Activated T-cell treated with anti-CD3 and anti-CD28 coated beads for 1 hour (primary cell): ENCODE results near the gene IRF5.

Experiments used
- DNase-seq: peaks from one replicate; pipeline ENCODE4 v3.0.0-alpha.2; 2020; ENCODE audit warnings: low read depth

IRF5 gene, protein sequence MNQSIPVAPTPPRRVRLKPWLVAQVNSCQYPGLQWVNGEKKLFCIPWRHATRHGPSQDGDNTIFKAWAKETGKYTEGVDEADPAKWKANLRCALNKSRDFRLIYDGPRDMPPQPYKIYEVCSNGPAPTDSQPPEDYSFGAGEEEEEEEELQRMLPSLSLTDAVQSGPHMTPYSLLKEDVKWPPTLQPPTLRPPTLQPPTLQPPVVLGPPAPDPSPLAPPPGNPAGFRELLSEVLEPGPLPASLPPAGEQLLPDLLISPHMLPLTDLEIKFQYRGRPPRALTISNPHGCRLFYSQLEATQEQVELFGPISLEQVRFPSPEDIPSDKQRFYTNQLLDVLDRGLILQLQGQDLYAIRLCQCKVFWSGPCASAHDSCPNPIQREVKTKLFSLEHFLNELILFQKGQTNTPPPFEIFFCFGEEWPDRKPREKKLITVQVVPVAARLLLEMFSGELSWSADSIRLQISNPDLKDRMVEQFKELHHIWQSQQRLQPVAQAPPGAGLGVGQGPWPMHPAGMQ

DNA sequence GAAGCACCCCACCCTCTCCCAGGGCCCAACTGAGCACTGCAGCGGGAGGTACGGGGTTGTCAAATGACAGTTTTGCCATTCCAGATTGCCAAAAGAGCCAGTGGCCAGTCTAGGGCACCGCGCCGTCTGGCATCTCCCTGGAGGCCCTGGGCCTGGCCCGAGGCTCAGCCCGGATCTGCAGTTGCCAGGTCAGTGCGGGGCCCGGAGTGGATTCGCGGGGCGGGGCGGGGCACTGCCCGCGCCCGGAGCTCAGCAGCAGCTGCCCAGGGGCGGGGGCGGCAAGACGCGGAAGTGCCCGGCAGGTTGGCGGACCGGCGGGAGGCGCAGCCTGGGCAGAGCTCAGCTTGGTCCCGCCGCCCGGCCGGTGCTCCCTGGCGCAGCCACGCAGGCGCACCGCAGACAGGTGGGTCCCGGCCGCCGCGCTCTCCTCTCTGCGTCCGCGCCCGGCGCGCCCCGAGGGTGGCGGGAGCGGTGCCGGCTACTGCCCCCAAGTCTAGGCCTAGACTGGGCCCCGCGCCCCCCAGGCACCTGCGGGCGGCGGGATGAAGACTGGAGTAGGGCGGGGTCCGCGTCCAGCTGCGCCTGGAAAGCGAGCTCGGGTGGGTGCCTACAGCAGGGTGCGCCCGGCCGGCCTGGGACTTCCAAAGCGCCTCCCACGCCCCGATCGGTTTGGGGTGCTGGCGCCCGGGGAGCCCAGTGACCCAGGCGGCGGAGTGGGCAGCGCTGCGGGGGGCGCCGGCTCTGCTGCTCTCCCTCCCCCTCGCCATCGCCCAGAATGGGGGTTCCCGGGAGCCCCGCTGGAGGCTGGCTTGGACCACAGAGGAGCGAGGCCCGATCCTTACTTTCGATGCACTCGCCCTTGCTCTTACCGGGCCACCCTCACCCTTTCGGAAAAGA, at the start of gene IRF5:
Gene IRF5, plus strand, starts transcription at position 281 of the 897 bp plus-strand sequence. CDS start 4,155 bp downstream, outside the sequence.
- no peak for DNase-seq

DNA sequence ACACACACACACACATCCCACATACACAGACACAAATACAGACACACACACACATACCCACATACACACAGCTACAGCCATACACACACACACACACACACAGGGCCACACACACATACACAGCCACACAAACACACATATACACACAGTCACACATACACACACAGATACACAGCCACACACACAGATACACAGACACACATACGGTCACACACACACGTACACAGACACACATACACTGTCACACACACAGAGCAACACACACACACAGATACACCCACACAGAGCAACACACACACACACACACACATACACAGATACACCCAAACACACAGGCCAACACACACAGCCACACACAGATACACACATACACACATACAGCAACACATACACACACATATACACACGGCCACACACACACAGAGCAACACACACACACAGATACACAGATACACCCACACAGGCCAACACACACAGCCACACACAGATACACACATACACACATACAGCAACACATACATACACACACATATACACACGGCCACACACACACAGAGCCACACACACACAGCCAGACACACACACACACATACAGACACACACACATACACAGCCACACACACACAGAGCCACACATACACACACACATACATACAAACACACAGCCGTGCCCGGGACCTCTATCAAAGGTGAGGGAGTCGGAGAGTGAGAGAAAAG, 49.5 kb upstream of the IRF5 start:
- DNase-seq = no peak

DNA sequence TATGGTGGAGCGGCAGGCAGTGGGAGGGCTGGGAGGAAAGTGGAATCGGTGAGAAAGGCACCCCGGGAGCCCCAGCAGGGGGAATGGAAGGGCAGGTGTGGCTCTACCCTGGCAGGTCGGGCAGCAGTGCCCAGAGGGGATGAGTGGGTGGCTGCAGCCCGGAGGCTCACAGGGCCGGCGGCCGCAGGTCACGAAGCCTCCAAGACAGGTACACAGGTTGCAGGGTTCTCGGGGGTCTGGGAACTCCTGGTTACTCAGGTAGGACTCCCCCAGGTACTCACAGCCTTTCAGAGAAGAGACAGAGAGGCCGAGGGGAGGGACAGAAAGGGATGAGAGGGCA, 49.0 kb upstream of the IRF5 start:
- no peak for DNase-seq

DNA sequence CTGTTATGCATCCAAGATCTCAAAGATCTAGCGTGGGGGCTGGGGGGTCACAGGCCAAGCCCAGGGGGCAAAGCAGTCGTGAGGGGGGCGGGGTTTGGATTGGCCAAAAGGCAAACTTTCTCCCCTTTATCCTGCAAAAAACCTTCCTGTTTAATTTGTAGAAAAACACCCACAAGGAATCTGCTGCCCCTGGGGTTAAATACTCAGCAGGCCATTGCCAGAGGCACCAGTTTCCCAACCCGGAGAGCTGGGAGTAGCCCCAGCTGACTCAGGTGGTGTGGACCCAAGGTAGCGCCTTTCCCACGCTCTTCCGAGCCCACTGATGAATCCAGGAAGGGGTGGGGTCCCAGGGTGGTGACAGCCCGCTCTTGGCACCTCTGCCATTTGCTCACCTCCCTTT, 48.6 kb upstream of the IRF5 start:
- no peak for DNase-seq

DNA sequence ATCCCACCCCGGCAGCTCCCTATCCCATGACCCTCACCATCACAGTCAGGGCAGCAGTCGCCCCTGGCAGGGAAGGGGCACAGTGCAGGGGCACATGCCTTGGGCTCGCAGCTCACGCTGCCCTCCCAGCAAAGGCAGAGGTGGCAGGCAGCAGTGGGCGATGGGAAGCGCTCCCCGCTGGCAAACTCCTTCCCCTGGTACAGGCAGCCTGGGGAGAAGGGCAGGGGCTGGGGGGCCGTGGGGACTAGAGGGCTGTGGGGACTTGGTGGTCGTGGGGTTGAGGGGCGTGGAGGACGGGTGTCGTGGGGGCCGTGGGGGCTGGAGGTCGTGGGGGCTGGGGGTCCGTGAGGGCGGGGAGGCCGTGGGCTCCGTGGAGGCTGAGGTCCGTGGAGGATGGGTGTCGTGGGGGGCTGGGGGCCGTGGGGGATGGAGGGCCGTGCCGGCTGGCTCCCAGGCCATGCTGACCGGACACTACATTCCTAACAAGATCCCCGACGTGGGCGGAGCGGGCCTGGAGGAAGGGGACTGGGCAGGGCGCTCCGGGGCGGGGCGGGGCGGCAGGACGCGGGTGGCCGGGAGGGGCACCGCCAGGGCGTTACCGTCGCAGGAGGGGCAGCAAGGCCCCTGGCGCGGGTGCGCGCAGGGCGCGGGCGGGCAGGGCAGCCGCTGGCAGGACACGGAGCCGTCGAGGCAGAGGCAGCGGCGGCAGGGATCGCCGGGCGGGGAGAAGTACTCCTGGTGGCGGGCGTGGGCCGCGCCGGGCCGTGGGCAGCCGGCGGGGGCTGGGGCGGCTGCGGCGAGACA, 47.2 kb upstream of the IRF5 start:
- no peak for DNase-seq

DNA sequence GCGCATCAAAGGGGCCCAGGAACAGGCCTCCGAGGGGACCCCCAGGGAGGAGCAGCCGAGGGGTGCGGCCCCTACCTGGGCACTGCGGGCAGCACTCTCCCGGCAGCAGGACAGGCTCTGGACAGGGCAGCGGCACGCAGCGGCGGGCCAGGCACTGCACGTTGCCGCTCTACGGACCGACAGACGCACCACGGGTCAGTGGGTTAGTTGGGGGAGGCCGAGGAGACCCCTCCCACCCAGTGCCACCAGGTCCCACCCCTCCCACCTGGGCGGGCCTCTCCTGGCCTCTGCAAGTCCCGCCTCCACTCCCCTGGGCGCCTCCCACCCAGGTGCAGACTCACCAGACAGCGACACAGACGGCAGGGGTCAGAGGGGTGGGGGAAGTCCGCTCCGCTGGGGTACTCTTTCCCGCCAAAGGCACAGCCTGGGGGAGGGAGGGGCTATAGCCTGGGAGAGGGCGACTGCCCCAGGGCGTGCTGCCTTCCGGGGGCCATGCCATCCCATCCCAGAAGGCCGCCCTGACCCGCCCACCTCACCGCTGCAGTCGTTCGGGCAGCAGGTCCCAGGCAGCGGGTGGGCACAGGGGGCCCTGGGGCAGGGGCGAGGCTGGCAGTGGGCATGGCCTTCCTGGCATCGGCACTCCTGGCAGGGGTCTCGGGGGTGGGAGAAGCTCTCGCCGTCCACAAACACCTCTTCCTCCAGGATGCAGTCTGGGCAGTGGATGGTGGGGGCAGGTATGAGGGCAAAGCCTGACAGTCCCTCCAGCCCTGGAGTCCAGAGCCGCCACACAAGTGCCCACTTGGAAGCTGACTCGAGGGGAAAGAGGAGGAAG, 46.4 kb upstream of the IRF5 start:
- no peak for DNase-seq

DNA sequence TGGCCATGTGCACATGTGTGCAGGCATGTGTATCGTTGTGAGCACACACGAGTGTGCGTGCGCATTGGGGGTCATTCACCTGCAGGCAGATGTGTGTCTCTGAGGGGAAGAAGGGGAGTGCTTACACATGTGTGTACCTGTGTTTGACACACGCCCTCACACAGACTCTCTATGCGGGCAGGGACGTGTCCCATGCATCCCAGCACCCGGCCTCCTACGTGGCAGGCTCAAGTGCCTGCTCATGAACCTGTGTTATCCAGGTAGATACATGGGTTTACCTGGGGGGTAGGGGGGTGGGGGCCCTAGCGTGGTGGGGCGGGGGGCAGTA, 45.8 kb upstream of the IRF5 start:
- DNase-seq = no peak

DNA sequence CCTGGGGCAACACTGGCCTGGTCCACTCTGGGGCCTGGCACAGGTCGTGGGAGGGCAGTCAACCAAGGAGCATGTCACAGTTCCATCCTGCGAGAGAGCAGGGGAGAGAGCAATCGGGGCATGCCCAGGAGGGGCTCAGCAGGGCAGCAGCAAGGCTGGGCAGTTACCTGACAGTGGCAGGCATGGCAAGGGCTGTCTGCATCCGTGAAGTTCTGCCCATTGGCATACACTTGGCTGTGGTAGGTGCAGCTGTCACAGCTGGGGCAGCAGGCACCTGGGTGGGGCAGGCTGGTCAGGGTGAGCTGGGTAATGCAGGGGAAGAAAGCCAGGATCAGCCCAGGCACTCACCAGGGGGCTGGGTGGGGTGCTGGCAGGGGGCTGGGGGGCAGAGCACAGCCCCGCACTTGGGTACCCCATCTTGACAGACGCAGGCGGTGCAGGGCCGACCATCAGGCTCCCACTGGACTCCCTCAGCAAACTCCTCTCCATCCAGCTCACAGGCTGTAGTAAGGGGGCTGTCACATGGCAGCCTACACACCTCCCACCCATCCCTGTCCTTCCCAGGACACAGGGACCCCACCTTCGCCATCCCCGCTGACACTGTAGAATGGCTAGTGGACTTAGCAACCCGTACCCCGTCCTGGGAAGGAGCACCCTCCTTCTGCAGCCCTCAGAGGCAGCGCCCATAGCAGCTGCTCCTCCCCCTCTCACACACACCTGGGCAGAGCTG, 45.0 kb upstream of the IRF5 start:
- no peak for DNase-seq

DNA sequence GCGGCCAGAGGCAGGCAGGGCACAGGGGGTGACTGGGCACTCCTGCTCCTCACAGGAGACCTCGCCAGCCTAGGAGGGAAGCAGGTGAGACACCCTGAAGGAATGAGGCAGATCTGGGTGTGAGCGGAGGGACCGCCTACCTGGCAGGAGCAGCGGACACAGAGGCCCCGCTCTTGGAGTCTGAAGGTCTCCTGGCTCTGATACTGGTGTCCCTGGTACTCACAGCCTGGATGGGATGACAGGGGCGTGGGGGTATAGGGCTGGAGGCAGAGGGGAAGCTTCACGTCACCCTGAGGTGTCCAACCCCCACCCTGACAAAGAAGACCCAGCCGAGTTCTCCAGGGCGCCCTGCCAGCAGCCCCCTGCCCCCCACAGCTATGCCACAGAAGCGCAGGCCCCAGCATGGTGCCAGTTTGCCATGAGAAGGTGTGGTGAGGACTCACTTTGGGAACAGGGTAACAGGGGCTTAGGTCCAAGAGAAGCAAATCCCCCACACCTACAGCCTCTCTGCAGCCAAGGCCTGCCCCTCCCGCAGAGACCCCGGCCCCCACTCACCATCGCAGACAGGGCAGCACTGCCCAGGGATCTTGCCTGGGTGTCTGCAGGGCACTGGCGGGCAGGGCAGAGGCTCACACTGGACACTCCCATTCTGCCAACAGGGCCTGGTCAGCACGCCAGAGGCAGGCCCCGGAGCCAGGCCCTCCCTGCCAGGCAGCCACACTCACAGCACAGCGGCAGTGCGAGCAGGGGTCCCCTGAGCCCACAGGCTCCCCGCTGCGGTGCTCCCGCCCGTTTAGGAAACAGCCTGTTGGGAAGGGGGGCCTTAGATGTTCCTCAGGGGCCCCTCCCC, 44.3 kb upstream of the IRF5 start:
- DNase-seq = no peak

DNA sequence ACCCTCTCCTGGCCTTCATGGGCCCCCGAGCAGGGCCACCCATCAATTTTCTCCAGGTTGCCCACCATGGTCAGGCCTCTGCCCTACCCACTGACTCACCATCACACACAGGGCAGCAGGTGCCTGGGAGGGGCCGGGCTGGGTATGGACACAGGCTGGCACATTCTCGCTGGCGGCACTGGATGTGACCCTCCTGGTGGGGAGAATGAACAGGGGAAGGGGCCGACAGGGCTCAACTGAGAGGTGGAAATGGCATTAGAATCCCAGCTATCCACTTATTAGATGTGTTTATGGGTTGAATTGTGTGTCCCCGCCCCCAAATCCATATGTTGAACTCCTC, 43.7 kb upstream of the IRF5 start:
- DNase-seq = no peak

DNA sequence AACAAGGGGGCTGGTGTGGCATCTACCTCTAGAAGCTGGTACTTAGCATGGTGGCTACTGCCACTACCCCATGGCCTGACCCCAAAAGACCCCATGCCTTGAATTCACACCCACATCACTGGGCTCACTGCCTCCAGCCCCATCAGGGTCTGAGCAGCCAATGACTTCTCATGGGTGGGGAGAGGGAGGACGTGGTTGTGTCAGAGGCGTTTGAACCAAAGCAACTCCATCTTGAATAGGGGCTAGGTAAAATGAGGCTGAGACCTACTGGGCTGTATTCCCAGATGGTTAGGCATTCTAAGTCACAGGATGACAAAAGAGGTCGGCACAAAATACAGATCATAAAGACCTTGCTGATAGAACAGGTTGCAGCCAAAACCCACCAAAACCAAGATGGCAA, 42.4 kb upstream of the IRF5 start:
- DNase-seq = no peak

DNA sequence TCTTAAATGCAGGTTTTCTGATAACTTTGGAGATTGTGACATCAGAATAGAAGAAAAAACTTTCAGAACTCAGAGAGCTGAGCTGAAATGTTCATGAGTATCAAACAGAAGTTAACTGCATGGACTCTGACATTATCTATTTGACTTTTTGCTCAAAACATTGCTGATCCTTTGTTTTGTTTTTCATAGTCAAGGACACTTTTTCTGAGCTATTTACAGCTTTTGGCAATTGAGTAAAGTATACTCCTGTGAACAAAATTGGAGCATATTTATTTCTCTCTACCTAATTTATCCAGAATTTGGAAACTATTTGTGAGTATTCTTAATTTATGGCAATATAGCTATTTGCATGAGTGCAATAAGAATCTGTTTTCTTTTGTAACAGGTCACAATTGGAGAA, 38.3 kb upstream of the IRF5 start:
- DNase-seq = no peak

DNA sequence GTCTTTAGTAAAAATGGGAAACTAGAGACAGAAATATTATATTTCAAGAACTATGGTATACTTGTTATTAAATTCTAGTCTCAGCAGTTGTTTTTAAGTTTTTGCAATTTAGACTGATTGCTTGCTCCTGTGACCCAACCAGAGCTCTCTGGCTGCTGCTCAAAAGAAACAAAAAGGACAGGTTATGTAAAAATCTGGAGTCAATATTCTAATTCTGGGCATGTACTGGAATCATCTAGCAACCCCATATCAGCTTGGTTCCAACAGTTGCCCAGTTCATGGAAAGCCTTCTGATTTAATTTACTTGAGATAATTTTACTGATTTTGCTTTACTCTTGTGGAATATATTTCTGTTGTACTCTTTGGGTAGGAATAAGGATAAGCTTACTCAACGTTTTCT, 37.5 kb upstream of the IRF5 start:
- DNase-seq = no peak

DNA sequence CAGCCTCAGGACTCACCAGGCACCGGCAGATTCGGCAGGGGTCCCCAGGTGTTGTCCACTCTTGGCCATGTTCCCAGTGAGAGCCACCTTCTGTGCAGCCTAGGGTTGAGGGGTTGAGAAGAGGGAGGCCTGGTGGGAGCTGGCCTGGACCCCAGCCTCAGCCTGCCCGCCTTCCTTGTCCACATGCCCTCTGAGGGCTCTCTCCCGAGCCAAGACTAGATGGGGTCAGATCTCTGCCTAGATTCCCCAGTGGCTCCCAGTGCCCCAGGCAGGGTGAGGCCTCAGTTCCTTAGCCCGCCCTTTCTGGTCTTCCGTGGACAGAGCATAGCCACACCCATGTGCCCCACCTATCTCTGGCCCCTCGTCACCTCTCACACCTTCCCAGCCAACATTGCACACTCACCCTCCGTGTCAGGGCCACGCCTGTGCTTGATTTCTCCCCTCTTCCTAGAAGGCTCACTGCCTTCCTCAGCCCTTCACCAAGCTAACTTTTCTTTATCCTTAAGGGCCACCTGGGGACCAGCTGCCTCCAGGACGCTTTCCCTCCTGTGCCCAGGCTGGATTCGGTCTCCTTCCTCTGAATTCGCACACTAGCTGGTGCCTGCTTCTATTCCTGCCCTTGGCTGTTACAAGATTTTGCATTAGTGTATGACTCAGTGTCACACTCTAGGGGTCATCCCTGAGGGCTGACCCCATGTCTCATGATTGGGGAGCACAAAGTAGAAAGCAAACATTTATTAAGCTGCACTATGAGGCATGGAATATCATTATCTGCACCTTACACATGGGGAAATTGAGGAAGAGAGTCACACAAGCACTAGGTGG, 34.8 kb upstream of the IRF5 start:
- DNase-seq = no peak

DNA sequence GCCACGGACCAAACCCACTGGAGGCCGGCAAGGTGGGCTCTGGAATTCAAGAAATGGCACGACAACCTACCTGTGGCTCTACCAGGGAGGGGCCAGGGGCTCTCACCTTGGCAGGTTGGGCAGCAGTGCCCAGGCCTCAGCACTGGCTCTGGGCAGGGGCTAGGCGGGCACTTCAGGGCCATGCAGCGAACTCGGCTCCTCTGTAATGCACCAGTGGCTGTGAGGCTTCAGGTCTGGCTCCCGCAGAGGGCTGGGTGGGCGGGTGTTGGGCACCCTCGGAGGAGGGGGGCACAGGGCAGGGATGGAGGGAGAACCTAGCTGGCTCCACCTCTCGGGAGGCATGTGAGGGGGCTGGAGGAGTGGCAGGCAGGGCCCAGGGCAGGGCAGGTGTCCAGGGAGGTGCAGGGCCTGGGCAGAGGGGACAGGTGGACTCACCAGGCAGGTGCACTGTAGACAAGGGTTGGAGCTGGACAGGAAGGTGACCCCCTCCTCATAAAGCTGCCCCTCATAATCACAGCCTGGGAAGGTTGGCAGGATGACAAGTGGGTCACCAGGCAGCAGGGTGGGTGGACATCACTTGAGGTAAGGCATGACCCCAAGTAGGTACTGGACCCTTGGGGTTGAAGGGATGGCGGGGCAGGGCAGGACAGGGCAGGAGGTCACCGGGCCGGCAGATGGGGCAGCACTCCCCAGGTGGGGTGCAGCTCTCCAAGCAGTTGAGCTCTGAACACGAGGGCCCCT, 33.9 kb upstream of the IRF5 start:
- DNase-seq = no peak

DNA sequence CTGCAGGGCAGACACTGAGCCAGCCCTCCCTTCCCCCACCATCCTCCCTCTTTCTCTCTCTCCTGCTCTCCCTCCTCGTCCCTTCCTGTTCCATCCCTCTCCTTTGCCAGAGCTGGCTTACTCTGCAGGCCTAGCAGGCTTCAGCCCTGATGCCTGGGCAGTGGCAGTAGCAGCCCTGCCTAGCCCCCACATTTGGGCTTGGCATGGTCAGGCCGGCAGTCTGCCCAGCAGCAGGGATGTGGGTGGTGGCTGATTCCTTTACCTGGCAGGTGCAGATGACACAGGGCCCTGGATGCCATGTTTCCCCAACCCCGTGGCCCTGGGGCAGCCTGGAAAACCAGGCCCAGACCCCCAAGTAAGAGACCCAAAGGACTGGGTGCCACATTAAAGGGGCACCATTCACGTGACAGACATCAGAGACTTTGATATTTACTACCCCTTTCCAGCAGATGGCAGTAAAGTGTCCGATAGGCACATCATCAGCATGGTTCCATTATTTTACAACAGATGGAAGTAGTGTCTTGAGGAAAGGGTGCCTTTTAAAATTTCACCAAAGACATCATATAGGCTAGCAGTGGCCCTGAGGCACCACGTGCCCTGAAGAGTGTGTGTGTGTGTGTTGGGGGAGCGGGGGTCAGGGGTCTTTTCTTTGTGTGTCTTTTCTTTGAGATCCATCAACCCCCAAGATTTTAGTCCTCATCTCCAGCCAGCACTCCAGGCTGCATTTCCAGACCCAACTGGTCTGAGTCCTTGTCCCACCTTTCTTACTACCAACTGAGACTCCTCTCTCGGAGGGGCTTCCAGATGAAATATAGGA, 33.1 kb upstream of the IRF5 start:
- no peak for DNase-seq
